Medulla oblongata (tissue), 1 donor: ENCODE measurements around the gene ALK.

Experiments
- DNase-seq: peaks from one replicate; pipeline ENCODE4 v3.0.0-alpha.2; 2015; ENCODE audit errors: extremely low spot score

Gene ALK

DNA sequence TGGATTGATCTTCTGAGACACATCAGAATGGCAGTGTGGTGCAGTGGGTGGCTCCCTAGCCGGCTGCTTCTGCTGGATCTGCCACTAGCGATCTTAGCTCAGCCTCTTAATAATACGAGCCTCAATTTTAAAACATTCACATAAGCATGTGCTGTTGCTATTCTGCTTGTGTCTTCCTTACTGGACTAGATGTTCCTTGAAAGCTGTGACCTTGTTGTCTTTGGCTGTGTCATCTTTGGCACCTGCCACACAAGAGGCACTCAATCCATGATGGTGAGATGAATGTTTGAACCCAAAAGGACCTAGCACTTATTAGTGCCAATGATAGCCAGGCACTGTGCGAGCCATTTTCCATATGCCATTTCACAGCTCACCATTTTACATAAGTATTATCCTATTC lies 393.0 kb downstream of the ALK start:
- no peak for DNase-seq

GRCh38 chr2:29527947-29528346 lies 393.4 kb downstream of the ALK start:
- DNase-seq: no peak

GRCh38 chr2:29526587-29527586 lies 394.5 kb downstream of the ALK start:
- no peak for DNase-seq

DNA sequence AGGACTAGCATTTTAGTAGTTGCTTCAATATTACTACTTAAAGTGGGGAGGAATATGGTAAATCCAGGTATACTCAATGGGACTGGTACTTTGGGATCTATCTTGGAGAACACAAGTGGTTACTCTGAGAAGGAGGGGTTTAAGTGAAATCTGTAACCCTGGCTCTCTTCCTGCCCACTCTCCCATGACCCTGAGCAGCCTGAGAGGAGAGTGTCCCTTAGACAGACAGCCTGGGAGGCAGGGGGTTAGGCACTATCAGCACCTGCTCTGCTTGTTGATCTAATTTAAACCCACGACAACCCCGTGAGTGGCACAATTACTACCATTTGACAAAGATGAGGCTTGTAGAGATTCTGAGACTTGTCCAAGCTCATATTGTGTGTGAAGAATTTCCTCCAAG lies 395.5 kb downstream of the ALK start:
- DNase-seq: no peak

GRCh38 chr2:29524652-29525051 lies 396.7 kb downstream of the ALK start:
- no peak for DNase-seq

DNA sequence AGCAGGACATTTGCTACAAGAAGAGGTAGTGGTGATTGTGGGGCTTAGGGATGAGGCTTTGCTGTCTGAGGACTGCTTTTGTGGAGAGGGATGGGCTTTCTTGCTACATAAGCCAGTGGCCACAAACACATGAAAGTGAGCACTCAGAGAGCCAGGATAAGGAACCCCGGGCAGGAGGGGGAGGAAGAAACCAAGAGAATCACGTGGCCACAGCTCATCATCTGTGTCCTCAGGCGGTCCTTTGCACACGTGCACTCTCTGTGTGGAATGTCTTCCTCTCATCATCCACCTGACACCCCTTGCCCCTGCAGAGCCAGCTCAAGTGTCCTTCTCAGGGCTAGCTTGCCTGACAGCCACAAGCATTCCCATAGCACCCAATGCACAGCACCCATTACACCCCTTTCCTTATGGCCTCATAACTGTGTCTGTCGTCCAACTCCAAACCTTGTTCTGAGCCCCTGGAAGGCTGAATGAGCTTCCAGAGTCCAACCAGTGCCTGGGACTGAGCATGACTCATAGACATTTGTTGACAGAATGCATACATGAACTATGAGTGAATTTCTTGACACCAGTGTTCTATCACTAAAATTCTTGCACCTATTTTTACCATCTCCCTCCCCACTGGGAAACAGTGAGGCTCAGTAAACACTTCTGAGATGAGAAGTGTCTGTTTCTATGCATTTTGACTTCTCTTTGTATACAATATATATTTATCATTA lies 398.3 kb downstream of the ALK start:
- DNase-seq: no peak

DNA sequence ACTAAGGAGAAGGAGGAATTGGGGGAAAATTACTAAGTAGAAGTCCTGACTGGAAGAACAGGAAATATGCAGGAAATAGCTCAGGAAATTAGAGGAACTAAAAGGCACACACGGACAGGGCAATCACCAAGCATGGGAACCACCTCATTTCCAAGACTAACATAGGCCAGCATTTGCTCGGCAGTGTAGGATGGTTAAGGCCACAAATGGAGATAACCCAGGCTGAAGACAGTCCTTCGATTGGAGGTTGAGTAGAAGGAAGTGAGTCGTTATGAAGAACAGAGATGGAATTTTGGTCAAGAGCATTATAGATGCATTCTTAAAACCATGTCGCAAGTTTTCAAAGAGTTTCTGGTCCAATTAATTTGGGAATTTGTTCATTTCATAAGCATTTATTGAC lies 401.4 kb downstream of the ALK start:
- no peak for DNase-seq

DNA sequence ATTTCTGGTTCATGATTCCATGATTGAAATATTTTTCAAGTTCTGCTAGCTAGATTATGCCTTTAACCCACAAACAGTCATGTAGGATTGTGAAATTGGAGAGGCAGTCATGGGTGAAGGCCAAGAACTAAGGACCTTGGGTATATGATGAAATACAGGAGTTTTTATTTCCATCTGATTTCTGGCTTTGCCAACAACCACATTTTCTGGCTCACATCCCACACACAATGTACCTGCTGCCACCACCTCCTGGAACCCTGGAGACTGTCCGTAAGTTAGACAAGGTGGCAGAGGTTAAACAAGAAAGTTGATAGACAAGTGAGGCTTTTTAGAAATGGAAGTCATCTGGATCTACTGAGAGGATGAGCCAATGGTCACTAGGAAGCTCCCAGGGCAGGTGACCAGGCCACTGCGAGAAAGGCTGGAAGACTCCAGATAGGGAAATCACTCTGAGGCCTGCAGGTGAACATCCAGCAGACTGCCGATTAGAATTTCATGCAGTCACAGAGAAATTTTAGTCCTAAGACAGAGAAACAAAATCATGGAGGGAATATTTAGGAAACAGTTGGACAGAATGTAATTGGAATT lies 402.0 kb downstream of the ALK start:
- DNase-seq: no peak

GRCh38 chr2:29518646-29519337 lies 402.6 kb downstream of the ALK start:
- DNase-seq: no peak

DNA sequence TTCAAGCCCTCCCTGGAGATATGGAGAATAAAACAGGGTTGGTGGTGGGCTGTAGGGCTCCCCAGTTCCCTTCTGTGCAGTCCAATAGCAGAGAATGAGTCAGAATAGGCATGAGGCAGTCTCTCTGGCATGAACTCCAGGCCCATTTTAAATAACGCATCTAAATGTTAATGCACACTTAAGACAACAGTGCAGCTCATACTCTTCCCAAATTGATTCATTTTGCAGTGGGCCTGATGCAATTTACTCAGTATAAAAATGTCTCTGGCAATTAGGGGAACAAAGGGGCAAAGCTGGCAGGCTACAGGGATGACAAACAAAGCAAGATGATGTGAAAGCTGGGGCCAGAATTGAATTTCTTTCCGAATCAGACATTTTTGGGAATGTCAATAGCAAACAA lies 403.4 kb downstream of the ALK start:
- no peak for DNase-seq

DNA sequence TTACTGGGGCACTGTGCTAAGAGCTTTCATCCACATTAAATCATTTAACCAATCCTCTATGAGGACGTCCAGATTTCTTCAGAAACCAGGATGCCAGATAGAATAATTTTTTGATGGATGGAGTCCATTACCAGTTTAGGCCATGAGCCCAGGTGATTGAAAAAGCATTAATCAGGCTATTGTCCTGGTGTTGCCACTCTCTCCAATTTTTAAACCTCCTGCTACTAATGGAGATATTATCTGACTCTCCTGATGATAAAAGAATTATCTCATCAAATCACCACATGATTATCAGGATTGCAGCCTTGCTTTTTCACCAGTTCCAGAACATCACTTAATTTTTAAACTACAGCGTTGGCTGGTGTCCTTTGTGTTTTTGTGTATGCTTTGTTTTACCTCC lies 404.0 kb downstream of the ALK start:
- no peak for DNase-seq

- DNase-seq: no peak
Measured at GRCh38 chr2:29516767-29517166, 404.6 kb downstream of the ALK start.

- DNase-seq: no peak
Measured at GRCh38 chr2:29509878-29510277, 411.5 kb downstream of the ALK start.

DNA sequence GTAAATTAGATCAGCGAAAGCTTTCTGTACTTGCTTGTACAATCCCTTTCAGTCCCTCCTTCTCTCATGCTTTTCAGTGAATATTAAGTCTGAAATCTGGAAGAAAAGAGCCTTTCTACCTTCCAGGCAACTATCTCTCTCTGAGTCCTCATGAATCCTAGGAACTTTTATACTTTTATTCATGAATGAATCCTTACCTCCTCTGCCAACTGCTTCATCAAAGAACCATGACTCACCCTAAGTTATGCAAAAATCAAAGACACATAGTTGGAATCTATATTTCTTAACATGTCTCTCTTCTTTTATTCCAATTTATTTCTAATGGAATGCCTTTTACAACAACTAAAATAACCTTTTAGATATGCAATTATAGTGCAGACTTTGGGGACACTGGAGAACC lies 412.0 kb downstream of the ALK start:
- no peak for DNase-seq

GRCh38 chr2:29504746-29505145 lies 416.6 kb downstream of the ALK start:
- DNase-seq: no peak

GRCh38 chr2:29502460-29502911 lies 418.9 kb downstream of the ALK start:
- no peak for DNase-seq

GRCh38 chr2:29497375-29497774 lies 424.0 kb downstream of the ALK start:
- DNase-seq: no peak

- DNase-seq: no peak
Measured at GRCh38 chr2:29496198-29496597, 425.2 kb downstream of the ALK start.

DNA sequence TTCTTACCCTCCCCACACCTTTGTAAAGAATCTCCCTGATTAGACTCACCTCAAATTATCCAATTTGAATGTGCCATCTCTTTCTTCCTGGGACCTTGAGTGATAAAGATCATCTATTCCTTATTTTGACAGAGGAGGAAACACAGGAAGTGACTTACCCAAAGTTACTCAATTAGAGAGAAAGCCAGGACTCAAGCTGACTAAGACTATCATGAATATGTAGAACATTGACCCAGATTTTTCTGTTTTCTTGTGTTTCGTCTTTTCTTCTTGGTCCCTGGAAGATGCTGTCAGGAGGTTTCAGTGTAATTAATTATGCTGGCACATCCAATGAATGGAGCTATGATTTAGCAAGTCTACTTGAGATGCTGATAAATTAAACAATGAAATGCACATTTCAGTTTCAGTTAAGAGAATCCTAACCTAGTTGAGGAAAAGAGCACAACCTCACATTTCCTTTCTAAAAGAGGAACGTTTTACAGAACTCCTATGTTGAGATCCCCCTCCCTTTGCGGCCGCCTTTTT lies 425.8 kb downstream of the ALK start:
- no peak for DNase-seq

DNA sequence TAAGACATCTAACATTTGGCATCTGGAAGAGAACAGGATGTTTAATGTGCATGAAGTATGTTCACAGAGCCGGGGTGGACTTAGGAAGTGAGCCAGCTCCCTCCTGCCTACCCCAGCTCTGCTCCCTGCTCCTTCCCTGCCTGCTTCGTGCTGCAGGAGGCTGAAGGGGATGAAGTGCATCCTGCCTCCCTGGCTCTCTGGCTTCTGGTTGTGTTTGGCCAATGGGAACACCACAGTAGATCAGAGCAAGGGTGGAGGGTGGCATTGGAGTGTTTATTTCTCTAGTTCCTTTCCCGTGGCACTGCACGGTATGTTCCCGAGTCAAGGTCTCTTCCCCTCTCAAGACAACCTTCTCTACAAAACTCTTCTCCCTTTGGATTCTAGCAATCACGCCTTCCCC lies 426.3 kb downstream of the ALK start:
- no peak for DNase-seq

- DNase-seq: no peak
Measured at GRCh38 chr2:29492701-29493100, 428.7 kb downstream of the ALK start.

DNA sequence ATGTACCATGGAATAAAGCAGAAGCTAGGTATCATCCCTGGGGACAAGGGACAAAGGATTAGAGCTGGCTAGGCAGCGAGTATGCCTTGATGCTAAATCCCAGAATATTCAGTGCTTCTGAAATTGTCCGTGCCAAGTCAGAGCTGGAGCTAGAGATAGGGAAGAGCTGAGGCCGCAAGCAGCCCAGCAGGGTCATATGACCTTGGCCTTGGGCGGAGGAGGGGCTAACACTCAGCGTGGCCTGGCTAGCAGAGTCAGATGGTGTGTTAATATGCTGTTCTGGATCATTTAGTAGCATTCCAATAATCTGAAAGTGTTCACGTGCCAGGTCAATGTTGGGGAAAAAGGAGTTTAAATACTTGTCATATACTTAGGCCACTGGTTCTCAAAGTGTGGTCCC lies 431.3 kb downstream of the ALK start:
- DNase-seq: no peak
